GM12878 (cell line): ENCODE results near the gene FGF11. TPM values are rescaled to one million over a fixed set of nuclear protein-coding genes. Genes with fewer than 3 reads are reported as not detected.

Experiments
- ATAC-seq: fragments of 200-7000 bp; cut with Tn5 transposase; 3 replicates; pipeline ENCODE4 v1.9.1; 2020; ENCODE audit warnings: mild to moderate bottlenecking, moderate library complexity
- BruUV-seq: library from RNA; stranded (reverse); fragments of 400-500 nt; replicated peaks from 2 replicates; lab custom pipeline; 2021; lab: Mats Ljungman, UMichigan
- CTCF ChIA-PET: fragments of 300-600 bp; sonication (Branson Sonifier 250); formaldehyde crosslinking; extraction: SDS; loops from one replicate; lab custom pipeline; 2021; ENCODE audit warnings: inconsistent platforms; lab: Yijun Ruan, JAX
- POLR2A ChIA-PET: fragments of 350-600 bp; formaldehyde crosslinking; extraction: SDS; loops from one replicate; lab custom pipeline; 2021; ENCODE audit warnings: inconsistent platforms; lab: Charles Lee
- RAD21 ChIA-PET: fragments of 300-600 bp; sonication (Branson Sonifier 250); formaldehyde crosslinking; loops from one replicate; lab custom pipeline; 2023; ENCODE audit warnings: antibody characterized with exemption; ENCODE audit not compliant: unreplicated experiment; lab: Charles Lee
- SMC1A ChIA-PET: fragments of 300-600 bp; sonication (Branson Sonifier 250); formaldehyde crosslinking; loops from one replicate; lab custom pipeline; 2023; ENCODE audit not compliant: unreplicated experiment, uncharacterized antibody; lab: Charles Lee
- DNase-seq: peaks from one replicate; pipeline ENCODE4 v3.0.0-alpha.2; 2011; ENCODE audit warnings: low read depth, low spot score
- FAIRE-seq: peaks from 3 replicates; lab custom pipeline; 2011; peaks lifted over from hg19 to GRCh38; lab: Jason Lieb, UNC
- H2AFZ ChIP-seq: 2 replicates; pipeline ENCODE4 v1.6.0; 2011; ENCODE audit warnings: low read depth, low read length, control low read depth; ENCODE audit not compliant: control insufficient read depth
- H3K27ac ChIP-seq: 2 replicates; pipeline ENCODE4 v1.5.1; 2011; ENCODE audit warnings: control low read depth; ENCODE audit not compliant: control insufficient read depth, insufficient read depth
- H3K27me3 ChIP-seq, 2 experiments: replicated peaks in 1 of 2; 2 replicates each; pipeline versions ENCODE4 v1.6.0 to v1.6.1; 2011; ENCODE audit warnings: low read length in 1 of 2; ENCODE audit not compliant: control insufficient read depth in 2 of 2, insufficient read depth in 2 of 2
- H3K36me3 ChIP-seq, 2 experiments: 2 replicates each; pipeline ENCODE4 v1.5.1; 2011; ENCODE audit warnings: low read length in 1 of 2; ENCODE audit not compliant: control insufficient read depth in 2 of 2, insufficient read depth in 2 of 2
- H3K4me1 ChIP-seq: 2 replicates; pipeline ENCODE4 v1.6.1; 2011; ENCODE audit warnings: mild to moderate bottlenecking, low read length, moderate library complexity, mixed read lengths; ENCODE audit not compliant: control insufficient read depth, insufficient read depth
- H3K4me2 ChIP-seq: 2 replicates; pipeline ENCODE4 v1.6.0; 2011; ENCODE audit warnings: control low read depth; ENCODE audit not compliant: control insufficient read depth, insufficient read depth
- H3K4me3 ChIP-seq: fragments of 200-600 bp; sonication (generic); 2 replicates; pipeline ENCODE4 v1.5.1; 2016
- H3K79me2 ChIP-seq: 2 replicates; pipeline ENCODE4 v1.6.0; 2011; ENCODE audit warnings: low read length; ENCODE audit not compliant: control insufficient read depth, insufficient read depth
- H3K9ac ChIP-seq: 2 replicates; pipeline ENCODE4 v1.8.0; 2011; ENCODE audit warnings: low read length, control low read depth, mixed read lengths; ENCODE audit not compliant: control insufficient read depth, insufficient read depth
- H3K9me3 ChIP-seq: replicated peaks from 3 replicates; pipeline ENCODE4 v1.5.1; 2011; ENCODE audit warnings: mild to moderate bottlenecking, low read length; ENCODE audit not compliant: control insufficient read depth, insufficient read depth
- H4K20me1 ChIP-seq: 2 replicates; pipeline ENCODE4 v1.6.0; 2011; ENCODE audit not compliant: control insufficient read depth, insufficient read depth
- BCL11A ChIP-seq: IDR thresholded peaks from 2 replicates; pipeline ENCODE4 v1.6.1; 2011; ENCODE audit warnings: low read depth, low read length
- DPF2 ChIP-seq: fragments of 450-650 bp; IDR thresholded peaks from 2 replicates; pipeline ENCODE4 v1.6.1; 2017; ENCODE audit warnings: mild to moderate bottlenecking
- E2F4 ChIP-seq: IDR thresholded peaks from 2 replicates; pipeline ENCODE4 v1.6.1; 2012; ENCODE audit warnings: low read depth, low read length, improper control_type of control experiment
- ETV6 ChIP-seq, 2 experiments: fragments of 450-650 bp in 1 of 2; IDR thresholded peaks in 1 of 2; conservative IDR thresholded peaks in 1 of 2; 2 replicates each; pipeline ENCODE4 v1.6.1; 2014; ENCODE audit warnings: antibody characterized with exemption in 1 of 2, borderline replicate concordance in 1 of 2, low read depth in 1 of 2, mild to moderate bottlenecking in 1 of 2, moderate library complexity in 1 of 2
- GATAD2B ChIP-seq: fragments of 450-650 bp; conservative IDR thresholded peaks from 2 replicates; pipeline ENCODE4 v1.6.1; 2017; ENCODE audit warnings: low read depth, mild to moderate bottlenecking, moderate library complexity
- MTA2 ChIP-seq: fragments of 450-650 bp; IDR thresholded peaks from 2 replicates; pipeline ENCODE4 v1.6.1; 2016; ENCODE audit warnings: low read depth, mild to moderate bottlenecking, moderate library complexity
- MYC ChIP-seq: IDR thresholded peaks from 2 replicates; pipeline ENCODE4 v1.6.1; 2011; ENCODE audit warnings: mild to moderate bottlenecking, low read length, moderate library complexity, inconsistent platforms; ENCODE audit not compliant: insufficient read depth, insufficient replicate concordance, insufficient read length, severe bottlenecking
- NR2C2 ChIP-seq: IDR thresholded peaks from 2 replicates; pipeline ENCODE4 v1.6.1; 2011; ENCODE audit warnings: borderline replicate concordance, low read depth; ENCODE audit not compliant: control insufficient read depth, insufficient read length
- POLR2A ChIP-seq: IDR thresholded peaks from 2 replicates; pipeline ENCODE4 v1.6.1; 2011; ENCODE audit warnings: low read depth, mild to moderate bottlenecking, low read length
- SREBF1 ChIP-seq: IDR thresholded peaks from 2 replicates; pipeline ENCODE4 v1.6.1; 2012; ENCODE audit warnings: mild to moderate bottlenecking, low read length
- SRF ChIP-seq, 2 experiments: IDR thresholded peaks; 2 replicates each; pipeline ENCODE4 v1.6.1; 2011; ENCODE audit warnings: low read depth in 2 of 2, low read length in 2 of 2, mild to moderate bottlenecking in 1 of 2, moderate library complexity in 1 of 2
- TCF12 ChIP-seq: IDR thresholded peaks from 2 replicates; pipeline ENCODE4 v1.6.1; 2011; ENCODE audit warnings: low read depth, mild to moderate bottlenecking, low read length
- TCF3 ChIP-seq: IDR thresholded peaks from 2 replicates; pipeline ENCODE4 v1.6.1; 2012; ENCODE audit warnings: low read depth, mild to moderate bottlenecking, low read length, borderline replicate concordance; ENCODE audit not compliant: insufficient read depth
- TCF7 ChIP-seq: IDR thresholded peaks from 2 replicates; pipeline ENCODE4 v1.6.1; 2014; ENCODE audit warnings: antibody characterized with exemption, borderline replicate concordance
- WRNIP1 ChIP-seq: IDR thresholded peaks from 2 replicates; pipeline ENCODE4 v1.6.1; 2011; ENCODE audit warnings: low read depth, low read length, improper control_type of control experiment, borderline replicate concordance
- ZNF217 ChIP-seq: fragments of 450-650 bp; IDR thresholded peaks from 2 replicates; pipeline ENCODE4 v1.6.1; 2017; ENCODE audit warnings: antibody characterized with exemption, mild to moderate bottlenecking
- ZNF687 ChIP-seq: fragments of 450-650 bp; IDR thresholded peaks from 2 replicates; pipeline ENCODE4 v1.6.1; 2017; ENCODE audit warnings: mild to moderate bottlenecking, moderate library complexity
- WGBS: methylation state at CpG from one replicate; pipeline ENCODE4 v1.1.6; 2016; ENCODE audit warnings: low lambda C conversion rate; ENCODE audit not compliant: insufficient replicate concordance, insufficient coverage; ENCODE audit errors: missing lambda C conversion rate; 5-methylcytosine and 5-hydroxymethylcytosine counted together
- in situ Hi-C: fragments of 300-500 bp; cut with MboI; formaldehyde crosslinking; loops from 9 replicates; pipeline ENCODE4 v1.14.3; 2018; ENCODE audit warnings: mixed read lengths
- intact Hi-C: fragments of 100-400 bp; cut with micrococcal nuclease; formaldehyde crosslinking; loops from one replicate; pipeline ENCODE4 v1.14.2; 2022; ENCODE audit not compliant: unreplicated experiment
- polyA plus RNA-seq, 11 experiments: library from polyadenylated mRNA; depleted of rRNA in 4 of 11; unstranded in 6 of 11; stranded (reverse) in 5 of 11; fragments of >200 nt; fragmentation: Nextera tagmentation in 4 of 11; fragmentation: Illumina TruSeq in 1 of 11; extraction: Ambion mirVana in 4 of 11; extraction: Trizol in 1 of 11; gene quantifications; 1 replicate in 1 of 11; 2 replicates in 10 of 11; pipeline versions ENCODE4 v1.2.1 to v1.2.3, GENCODE V29; 2011 to 2016; ENCODE audit warnings: inconsistent platforms in 2 of 11, missing spikeins in 2 of 11, low read depth in 1 of 11
- total RNA-seq, 4 experiments: library from RNA; depleted of rRNA in 3 of 4; stranded (reverse); fragments of >200 nt in 3 of 4; fragmentation: Illumina TruSeq in 1 of 4; extraction: Trizol in 1 of 4; gene quantifications; 2 replicates each; pipeline versions ENCODE4 v1.2.1 to v1.2.3, GENCODE V29; 2013 to 2021
- TF ChIP-seq, protein P1 (sequence below): IDR thresholded peaks from 2 replicates; pipeline ENCODE4 v1.6.1; 2011; ENCODE audit warnings: low read depth, low read length, improper control_type of control experiment, borderline replicate concordance

FGF11 gene
- total and polyA plus RNA-seq, 10 of the 15 experiments (the other 5 are each of a cell fraction or from before 2014, with no cell fraction given): 0.69 to 21.1 (median 2.6) TPM

- ChIA-PET RAD21 (interaction anchor here (1.0 to 1.3 kb wide), 2 partner anchors 156 to 168 kb away, joined by 3 read pairs; partner anchors contain the start of gene TNFSF12), SMC1A (no interaction called here), POLR2A (interaction anchor here (0.7 to 3.2 kb wide), 2 partner anchors 10 to 26 kb away, joined by 3 to 23 read pairs; partner anchors contain the start of gene TMEM256), CTCF (interaction anchor here (0.6 to 1.5 kb wide), 2 partner anchors 94 to 168 kb away, joined by 3 to 10 read pairs; partner anchors contain the start of gene SENP3)
- ATAC-seq (no peak), FAIRE-seq (no peak), DNase-seq (no peak)
- H3K4me1 ChIP-seq: no peaks in the 10 kb centered on the region
- no peaks in the 10 kb centered on the region for H4K20me1 ChIP-seq
- peaks cover 2% of the 10 kb centered on the region for H3K79me2 ChIP-seq
- intact Hi-C loops: no loop called here
- H3K27ac ChIP-seq: no peak overlapping the region; the same call in 1 of the 2 replicates
- peak overlapping the region; percentile 96 for H3K4me2 ChIP-seq
- no peak overlapping the region; the same call in 1 of the 2 replicates for H2AFZ ChIP-seq
- H3K9me3 ChIP-seq: no peaks in the 10 kb centered on the region
- peak overlapping the region; percentile 80 for H3K4me3 ChIP-seq
- no TSS peak for BruUV-seq
- no peaks in the 10 kb centered on the region for H3K36me3 ChIP-seq
- in situ Hi-C loops: no loop called here
- no peaks in the 10 kb centered on the region for H3K27me3 ChIP-seq
- WGBS: 77% methylated on average over 24 of the region's 42 CpGs
- H3K9ac ChIP-seq: peak overlapping the region; percentile 85
- no peak for TF ChIP-seq TCF12
- no peak for TF ChIP-seq ZNF687
- no peak for TF ChIP-seq E2F4
- TF ChIP-seq TCF3: no peak
- TF ChIP-seq ETV6 (conservative IDR thresholded peaks at IDR 0.05 in 1 of 2, IDR thresholded peaks at IDR 0.05 in 1 of 2; ENCODE audit: borderline replicate concordance in 1 of 2, low read depth in 1 of 2): no peak
- no peak for TF ChIP-seq SREBF1
- no peak for TF ChIP-seq ZNF217
- TF ChIP-seq POLR2A: no peak
- TF ChIP-seq SRF (IDR thresholded peaks at IDR 0.05; ENCODE audit: low read depth in 2 of 2, low read length in 2 of 2): no peak
- TF ChIP-seq GATAD2B: no peak
- TF ChIP-seq, protein P1, sequence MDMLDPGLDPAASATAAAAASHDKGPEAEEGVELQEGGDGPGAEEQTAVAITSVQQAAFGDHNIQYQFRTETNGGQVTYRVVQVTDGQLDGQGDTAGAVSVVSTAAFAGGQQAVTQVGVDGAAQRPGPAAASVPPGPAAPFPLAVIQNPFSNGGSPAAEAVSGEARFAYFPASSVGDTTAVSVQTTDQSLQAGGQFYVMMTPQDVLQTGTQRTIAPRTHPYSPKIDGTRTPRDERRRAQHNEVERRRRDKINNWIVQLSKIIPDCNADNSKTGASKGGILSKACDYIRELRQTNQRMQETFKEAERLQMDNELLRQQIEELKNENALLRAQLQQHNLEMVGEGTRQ: no peak
- TF ChIP-seq MYC: no peak
- TF ChIP-seq NR2C2: no peak
- no peak for TF ChIP-seq MTA2
- no peak for TF ChIP-seq WRNIP1
- TF ChIP-seq DPF2: no peak
- no peak for TF ChIP-seq BCL11A
- no peak for TF ChIP-seq TCF7
These were observed 46.4 kb upstream of the FGF11 start for GRCh38 chr17:7392696-7393612.
